ENCODE results near the gene CFAP251. TPM values are rescaled to one million over a fixed set of nuclear protein-coding genes. Genes with fewer than 3 reads are reported as not detected.

The CFAP251 gene
- total RNA-seq, 2 experiments from 2014 or later = 2.0 to 2.9 TPM

GRCh38 chr12:121916719-121917118 lies 1.7 kb upstream of the CFAP251 start:
- H3K27me3 Mint-ChIP-seq = no peaks in the 10 kb centered on the region
- intact Hi-C loops (cut with micrococcal nuclease) = no loop called here
- H3K9me3 Mint-ChIP-seq = no peaks in the 10 kb centered on the region
- ATAC-seq = no peak
- TF ChIP-seq, protein P1, sequence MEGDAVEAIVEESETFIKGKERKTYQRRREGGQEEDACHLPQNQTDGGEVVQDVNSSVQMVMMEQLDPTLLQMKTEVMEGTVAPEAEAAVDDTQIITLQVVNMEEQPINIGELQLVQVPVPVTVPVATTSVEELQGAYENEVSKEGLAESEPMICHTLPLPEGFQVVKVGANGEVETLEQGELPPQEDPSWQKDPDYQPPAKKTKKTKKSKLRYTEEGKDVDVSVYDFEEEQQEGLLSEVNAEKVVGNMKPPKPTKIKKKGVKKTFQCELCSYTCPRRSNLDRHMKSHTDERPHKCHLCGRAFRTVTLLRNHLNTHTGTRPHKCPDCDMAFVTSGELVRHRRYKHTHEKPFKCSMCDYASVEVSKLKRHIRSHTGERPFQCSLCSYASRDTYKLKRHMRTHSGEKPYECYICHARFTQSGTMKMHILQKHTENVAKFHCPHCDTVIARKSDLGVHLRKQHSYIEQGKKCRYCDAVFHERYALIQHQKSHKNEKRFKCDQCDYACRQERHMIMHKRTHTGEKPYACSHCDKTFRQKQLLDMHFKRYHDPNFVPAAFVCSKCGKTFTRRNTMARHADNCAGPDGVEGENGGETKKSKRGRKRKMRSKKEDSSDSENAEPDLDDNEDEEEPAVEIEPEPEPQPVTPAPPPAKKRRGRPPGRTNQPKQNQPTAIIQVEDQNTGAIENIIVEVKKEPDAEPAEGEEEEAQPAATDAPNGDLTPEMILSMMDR (IDR thresholded peaks at IDR 0.05) = no peak
- H3K4me1 Mint-ChIP-seq (ENCODE audit: low read depth) = peaks cover 17% of the 10 kb centered on the region
- ChIA-PET POLR2A (interaction anchor here (0.6 kb wide), 1 partner anchor 75 kb away, joined by 4 read pairs; no protein-coding TSS in a partner anchor), CTCF (interaction anchor here (1.1 to 4.0 kb wide), 8 partner anchors 23 to 206 kb away, joined by 3 to 21 read pairs (median 8); partner anchors contain the start of genes PSMD9 and RHOF)
- peak; percentile 12 for DNase-seq
- H3K4me3 Mint-ChIP-seq = no peak overlapping the region
- H3K27ac Mint-ChIP-seq = peak overlapping the region; percentile 57
- peaks cover 25% of the 10 kb centered on the region for H3K36me3 Mint-ChIP-seq (ENCODE audit: low read depth)

DNA sequence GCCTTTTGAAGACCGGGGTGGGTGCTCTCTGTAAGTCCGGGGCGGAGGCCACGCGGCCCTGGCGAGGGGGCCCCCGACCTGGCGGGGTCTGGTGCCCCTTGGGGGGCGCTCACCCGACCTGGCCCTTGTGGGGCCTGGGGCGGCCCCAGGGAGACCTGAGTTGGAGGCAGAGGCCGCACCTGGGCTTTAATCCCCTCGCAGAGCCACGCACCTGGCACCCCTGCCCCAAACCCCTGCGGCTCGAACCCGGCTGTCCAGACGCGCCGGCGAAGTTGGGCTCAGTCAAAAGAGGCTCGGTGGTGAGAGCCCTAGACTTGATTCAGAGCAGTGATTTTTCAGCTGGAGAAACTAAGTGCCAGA lies 267 bp downstream of the CFAP251 start:
- CTCF ChIA-PET = interaction anchor here (0.6 to 4.0 kb wide), 22 partner anchors 9 to 302 kb away, joined by 3 to 21 read pairs (median 3); partner anchors contain the start of genes BCL7A, PSMD9 and RHOF
- POLR2A ChIA-PET = interaction anchor here (0.7 to 1.4 kb wide), 5 partner anchors 25 to 113 kb away, joined by 3 read pairs; no protein-coding TSS in a partner anchor
- Mint-ChIP-seq H3K4me1 (ENCODE audit: low read depth) (peaks cover 12% of the 10 kb centered on the region), H3K4me3 (peak overlapping the region; percentile 76), H3K9me3 (no peaks in the 10 kb centered on the region), H3K27ac (no peak overlapping the region), H3K27me3 (no peaks in the 10 kb centered on the region), H3K36me3 (ENCODE audit: low read depth) (peaks cover 18% of the 10 kb centered on the region)
- ATAC-seq (no peak), DNase-seq (no peak)
- TF ChIP-seq, protein P1 (IDR thresholded peaks at IDR 0.05) = no peak
- intact Hi-C loops (cut with micrococcal nuclease) = no loop called here

DNA sequence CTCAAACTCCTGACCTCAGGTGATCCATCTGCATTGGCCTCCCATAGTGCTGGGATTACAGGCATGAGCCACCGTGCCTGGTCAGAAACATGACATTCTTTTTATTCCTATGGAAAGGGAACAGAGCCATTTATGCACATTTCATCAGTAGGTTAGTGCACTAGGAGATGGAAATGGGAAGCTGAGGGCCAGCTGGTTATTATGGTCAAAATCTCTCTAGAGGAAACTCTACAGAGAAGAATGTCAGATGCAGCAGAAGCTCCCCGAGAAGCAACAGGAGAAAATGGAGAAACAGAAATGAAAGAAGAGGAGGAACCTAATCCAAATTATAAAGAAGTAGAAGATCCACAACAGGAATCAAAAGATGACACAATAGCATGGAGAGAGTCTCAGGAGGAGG lies 2.7 kb downstream of the CFAP251 start:
- CTCF ChIA-PET = no interaction called here

GRCh38 chr12:121925358-121925695 lies 6.9 kb downstream of the CFAP251 start:
- intact Hi-C loops (cut with micrococcal nuclease) = no loop called here
- H3K4me3 Mint-ChIP-seq = no peak overlapping the region
- H3K27me3 Mint-ChIP-seq = no peaks in the 10 kb centered on the region
- POLR2A ChIA-PET = interaction anchor here (0.5 kb wide), 1 partner anchor 83 kb away, joined by 4 read pairs; no protein-coding TSS in a partner anchor
- CTCF ChIA-PET = interaction anchor here (1.8 kb wide), 1 partner anchor 131 kb away, joined by 6 read pairs; no protein-coding TSS in a partner anchor
- DNase-seq = no peak
- H3K27ac Mint-ChIP-seq = no peak overlapping the region
- H3K36me3 Mint-ChIP-seq (ENCODE audit: low read depth) = no peaks in the 10 kb centered on the region
- H3K4me1 Mint-ChIP-seq (ENCODE audit: low read depth) = no peaks in the 10 kb centered on the region
- H3K9me3 Mint-ChIP-seq = no peaks in the 10 kb centered on the region
- TF ChIP-seq, protein P1 (IDR thresholded peaks at IDR 0.05) = no peak
- no peak for ATAC-seq

More for the DNA sequence above, 2.7 kb downstream of the CFAP251 start:
- Mint-ChIP-seq H3K27me3 (no peaks in the 10 kb centered on the region), H3K9me3 (no peaks in the 10 kb centered on the region), H3K4me1 (ENCODE audit: low read depth) (peaks cover 12% of the 10 kb centered on the region), H3K36me3 (ENCODE audit: low read depth) (peaks cover 13% of the 10 kb centered on the region), H3K4me3 (no peak overlapping the region), H3K27ac (no peak overlapping the region)
- TF ChIP-seq, protein P1 (IDR thresholded peaks at IDR 0.05) = no peak
- POLR2A ChIA-PET = no interaction called here
- intact Hi-C loops (cut with micrococcal nuclease) = no loop called here
- no peak for DNase-seq
- no peak for ATAC-seq

DNA sequence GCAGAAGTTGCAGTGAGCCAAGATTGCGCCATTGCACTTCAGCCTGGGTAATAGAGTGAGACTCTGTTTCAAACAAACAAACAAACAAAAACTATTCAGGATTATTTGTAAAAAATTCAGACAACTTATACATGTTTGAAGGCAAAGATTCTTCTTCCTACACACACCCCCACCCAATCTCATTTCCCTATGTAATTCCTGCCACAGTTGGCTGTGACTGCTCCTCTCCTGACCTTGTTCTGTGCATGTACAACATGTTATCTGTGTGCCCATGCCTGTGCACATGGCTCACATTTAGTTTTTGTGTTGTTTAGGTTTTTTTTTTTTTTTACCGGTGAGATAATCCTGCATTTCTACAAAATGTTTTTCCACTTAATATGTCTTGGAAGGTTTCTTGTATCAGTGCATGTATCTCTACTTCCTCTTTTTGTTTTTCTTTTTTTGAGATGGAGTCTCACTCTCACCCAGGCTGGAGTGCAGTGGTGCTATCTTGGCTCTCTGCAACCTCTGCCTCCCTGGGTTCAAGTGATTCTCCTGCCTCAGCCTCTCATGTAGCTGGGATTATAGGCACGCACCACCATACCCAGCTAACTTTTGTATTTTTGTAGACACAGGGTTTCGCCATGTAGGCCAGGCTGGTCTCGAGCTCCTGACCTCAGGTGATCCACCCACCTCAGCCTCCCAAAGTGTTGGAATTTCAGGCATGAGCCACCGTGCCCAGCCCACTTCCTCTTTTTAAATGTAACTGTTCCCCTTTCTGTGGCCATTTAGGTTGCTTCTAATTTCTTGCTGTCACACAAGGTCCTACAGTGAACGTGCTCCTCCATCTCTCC lies 8.7 kb downstream of the CFAP251 start:
- Mint-ChIP-seq H3K36me3 (ENCODE audit: low read depth) (no peaks in the 10 kb centered on the region), H3K4me1 (ENCODE audit: low read depth) (no peaks in the 10 kb centered on the region), H3K27ac (no peak overlapping the region), H3K9me3 (no peaks in the 10 kb centered on the region), H3K27me3 (no peaks in the 10 kb centered on the region), H3K4me3 (no peak overlapping the region)
- CTCF ChIA-PET = interaction anchor here (1.1 kb wide), 1 partner anchor 9 kb away, joined by 6 read pairs; the partner anchor contains the start of gene CFAP251
- TF ChIP-seq, protein P1 (IDR thresholded peaks at IDR 0.05) = no peak
- POLR2A ChIA-PET = no interaction called here
- DNase-seq = no peak
- intact Hi-C loops (cut with micrococcal nuclease) = no loop called here
- ATAC-seq = no peak

All from activated CD8-positive, alpha-beta T cell treated with anti-CD3 and anti-CD28 coated beads for 36 hours (primary cell).